ENCODE results near the gene SHH. TPM values are rescaled to one million over a fixed set of nuclear protein-coding genes. Genes with fewer than 3 reads are reported as not detected.

SHH gene
- total and polyA plus RNA-seq, 2 of the 4 experiments (the other 2 are of a cell fraction): under 0.01 to 0.03 TPM

- DNase-seq: no peak
- dilution Hi-C loops (cut with HindIII; ENCODE audit: low sequenced_read_pairs, unreplicated experiment): no loop called here
- in situ Hi-C loops (cut with MboI; ENCODE audit: low sequenced_read_pairs): loop anchor here (10.0 to 25.0 kb wide), 2 partner anchors 662 to 824 kb away; partner anchors contain the start of gene RNF32
Observed at GRCh38 chr7:155813125-155813524, 862 bp upstream of the SHH start.

More at GRCh38 chr7:155813125-155813524, 862 bp upstream of the SHH start:
- no peak overlapping the region for H3K27ac ChIP-seq (ENCODE audit: insufficient read depth, low read length)
- H4K20me1 ChIP-seq (ENCODE audit: insufficient read depth, low read length): no peaks in the 10 kb centered on the region; the same call in 1 of the 2 replicates
- H2AK5ac ChIP-seq (ENCODE audit: low read depth, low read length): no peak overlapping the region
- no peak overlapping the region for H3K56ac ChIP-seq (ENCODE audit: extremely low read depth, insufficient read depth, low read length)
- H3K27me3 ChIP-seq (ENCODE audit: control insufficient read depth, insufficient read depth, low read length): peaks cover 66% of the 10 kb centered on the region
- no peak for TF ChIP-seq SMC3 (IDR thresholded peaks at IDR 0.05; ENCODE audit: low read depth, low read length)
- TF ChIP-seq MAZ (IDR thresholded peaks at IDR 0.05; ENCODE audit: borderline replicate concordance, low read depth, low read length): no peak
- no peak for TF ChIP-seq CHD1 (IDR thresholded peaks at IDR 0.05; ENCODE audit: low read depth, low read length)
- TF ChIP-seq, protein P1, sequence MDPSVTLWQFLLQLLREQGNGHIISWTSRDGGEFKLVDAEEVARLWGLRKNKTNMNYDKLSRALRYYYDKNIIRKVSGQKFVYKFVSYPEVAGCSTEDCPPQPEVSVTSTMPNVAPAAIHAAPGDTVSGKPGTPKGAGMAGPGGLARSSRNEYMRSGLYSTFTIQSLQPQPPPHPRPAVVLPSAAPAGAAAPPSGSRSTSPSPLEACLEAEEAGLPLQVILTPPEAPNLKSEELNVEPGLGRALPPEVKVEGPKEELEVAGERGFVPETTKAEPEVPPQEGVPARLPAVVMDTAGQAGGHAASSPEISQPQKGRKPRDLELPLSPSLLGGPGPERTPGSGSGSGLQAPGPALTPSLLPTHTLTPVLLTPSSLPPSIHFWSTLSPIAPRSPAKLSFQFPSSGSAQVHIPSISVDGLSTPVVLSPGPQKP (IDR thresholded peaks at IDR 0.05; ENCODE audit: borderline replicate concordance, low read depth, low read length): no peak
- TF ChIP-seq CTCF (conservative IDR thresholded peaks at IDR 0.05; ENCODE audit: low read depth, low read length): no peak
- no peak for TF ChIP-seq RCOR1 (IDR thresholded peaks at IDR 0.05; ENCODE audit: insufficient replicate concordance, low read length)
- TF ChIP-seq NFE2L2 (IDR thresholded peaks at IDR 0.05; ENCODE audit: low read depth, low read length): no peak
- no peak overlapping the region for H3K4me3 ChIP-seq (ENCODE audit: insufficient read depth, low read depth, low read length)
- POLR2A ChIA-PET (ENCODE audit: unreplicated experiment): no interaction called here
- CTCF ChIA-PET: no interaction called here
- H2BK5ac ChIP-seq (ENCODE audit: low read depth, low read length, poor library complexity, severe bottlenecking): no peak overlapping the region
- no peak overlapping the region for H3K4me2 ChIP-seq (ENCODE audit: low read depth, low read length)
- H4K5ac ChIP-seq (ENCODE audit: low read depth, low read length): no peak overlapping the region
- no peaks in the 10 kb centered on the region for H3K79me1 ChIP-seq (ENCODE audit: low read depth in 1 of 2, low read length in 2 of 2)
- H4K8ac ChIP-seq (ENCODE audit: low read depth in 2 of 2, low read length in 2 of 2): no peak overlapping the region
- no TSS peak for BruUV-seq (replicated peaks)
- no peak overlapping the region for H3K18ac ChIP-seq (ENCODE audit: low read depth, low read length)
- H3K36me3 ChIP-seq (ENCODE audit: control insufficient read depth, insufficient read depth, low read length): no peaks in the 10 kb centered on the region
- no peak overlapping the region for H3K9ac ChIP-seq (ENCODE audit: low read depth, low read length)
- H3K9me3 ChIP-seq (ENCODE audit: control insufficient read depth, insufficient read depth, low read length): no peaks in the 10 kb centered on the region
- no peak overlapping the region for H2AK9ac ChIP-seq (replicated peaks; ENCODE audit: low read depth, low read length, poor library complexity)
- H3K14ac ChIP-seq (replicated peaks; ENCODE audit: low read depth, low read length): no peak overlapping the region
- ATAC-seq (ENCODE audit: low read depth): no peak
- H3K23ac ChIP-seq (ENCODE audit: low read depth, low read length): no peak overlapping the region
- no peak overlapping the region for H4K91ac ChIP-seq (ENCODE audit: insufficient read depth, low read depth, low read length)
- WGBS, 2 experiments (ENCODE audit: extremely low coverage in 2 of 2, insufficient read length in 1 of 2): no CpG with 5 or more reads among the region's 8 CpGs
- no peaks in the 10 kb centered on the region for H3K4me1 ChIP-seq (ENCODE audit: control insufficient read depth, insufficient read depth, low read length)
- H2AFZ ChIP-seq (replicated peaks; ENCODE audit: low read length, poor library complexity): no peak overlapping the region
- no peak overlapping the region for H2BK15ac ChIP-seq (ENCODE audit: low read depth, low read length)
- no peaks in the 10 kb centered on the region for H3K9me1 ChIP-seq (ENCODE audit: insufficient read depth, low read length)
- no peak overlapping the region for H3K4ac ChIP-seq (ENCODE audit: low read depth, low read length)
- intact Hi-C loops (cut with micrococcal nuclease): no loop called here
- no peak overlapping the region for H2BK20ac ChIP-seq (ENCODE audit: low read depth, low read length)
- H2BK120ac ChIP-seq (ENCODE audit: low read depth, low read length): no peak overlapping the region
